ENCODE results near the gene SUSD1.

DNA sequence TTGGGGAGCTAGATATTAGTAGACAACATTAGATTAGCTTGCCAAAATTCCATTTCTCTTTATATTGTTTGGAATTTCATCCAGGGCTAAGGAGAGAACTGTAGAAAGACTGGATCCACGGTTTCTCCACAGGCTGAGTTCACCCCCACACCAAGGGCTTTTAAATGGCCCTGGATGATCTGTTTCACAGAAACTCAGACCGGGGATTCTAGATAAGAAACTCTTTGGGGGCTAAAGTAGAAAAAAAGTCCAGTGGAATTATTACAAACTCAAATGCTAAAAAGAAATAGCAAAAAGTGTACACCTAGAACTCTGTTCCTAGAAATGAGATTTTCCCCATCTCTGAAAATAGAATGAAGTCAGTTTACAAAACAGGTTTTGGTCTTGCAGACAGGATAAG lies 80.9 kb downstream of the SUSD1 start:
- TF ChIP-seq, protein P1, sequence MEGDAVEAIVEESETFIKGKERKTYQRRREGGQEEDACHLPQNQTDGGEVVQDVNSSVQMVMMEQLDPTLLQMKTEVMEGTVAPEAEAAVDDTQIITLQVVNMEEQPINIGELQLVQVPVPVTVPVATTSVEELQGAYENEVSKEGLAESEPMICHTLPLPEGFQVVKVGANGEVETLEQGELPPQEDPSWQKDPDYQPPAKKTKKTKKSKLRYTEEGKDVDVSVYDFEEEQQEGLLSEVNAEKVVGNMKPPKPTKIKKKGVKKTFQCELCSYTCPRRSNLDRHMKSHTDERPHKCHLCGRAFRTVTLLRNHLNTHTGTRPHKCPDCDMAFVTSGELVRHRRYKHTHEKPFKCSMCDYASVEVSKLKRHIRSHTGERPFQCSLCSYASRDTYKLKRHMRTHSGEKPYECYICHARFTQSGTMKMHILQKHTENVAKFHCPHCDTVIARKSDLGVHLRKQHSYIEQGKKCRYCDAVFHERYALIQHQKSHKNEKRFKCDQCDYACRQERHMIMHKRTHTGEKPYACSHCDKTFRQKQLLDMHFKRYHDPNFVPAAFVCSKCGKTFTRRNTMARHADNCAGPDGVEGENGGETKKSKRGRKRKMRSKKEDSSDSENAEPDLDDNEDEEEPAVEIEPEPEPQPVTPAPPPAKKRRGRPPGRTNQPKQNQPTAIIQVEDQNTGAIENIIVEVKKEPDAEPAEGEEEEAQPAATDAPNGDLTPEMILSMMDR (IDR thresholded peaks at IDR 0.05), result no peak
- TF ChIP-seq POLR2A (IDR thresholded peaks at IDR 0.05), result no peak

Measured in ovary (tissue), 3 donors.